Panc1 (cell line): ENCODE results near the gene C19orf81.
A peak's percentile ranks its signal among the peaks of the same experiment; 100 is the strongest.

ENCODE experiments used
- CTCF ChIP-seq: fragments of 450-650 bp; IDR thresholded peaks from 2 replicates; pipeline ENCODE4 v1.5.1; 2017; ENCODE audit warnings: mild to moderate bottlenecking
- POLR2AphosphoS5 ChIP-seq: IDR thresholded peaks from 2 replicates; pipeline ENCODE4 v1.6.1; 2012; ENCODE audit warnings: mild to moderate bottlenecking, low read depth, low read length, moderate library complexity
- REST ChIP-seq, 2 experiments: IDR thresholded peaks; 2 replicates each; pipeline ENCODE4 v1.6.1; 2011 to 2012; ENCODE audit warnings: low read depth in 2 of 2, control low read depth in 1 of 2, low read length in 1 of 2, mild to moderate bottlenecking in 1 of 2, moderate library complexity in 1 of 2; ENCODE audit not compliant: insufficient read depth in 1 of 2
- SIN3A ChIP-seq: IDR thresholded peaks from 2 replicates; pipeline ENCODE4 v1.6.1; 2012; ENCODE audit warnings: low read depth, mild to moderate bottlenecking, low read length, moderate library complexity, borderline replicate concordance; ENCODE audit not compliant: insufficient read depth
- TCF7L2 ChIP-seq: IDR thresholded peaks from 2 replicates; pipeline ENCODE4 v1.6.1; 2011; ENCODE audit warnings: mild to moderate bottlenecking, low read depth, low read length, inconsistent platforms

- TF ChIP-seq CTCF (peak; percentile 81), REST (IDR thresholded peaks at IDR 0.05; ENCODE audit: insufficient read depth in 1 of 2, low read depth in 2 of 2, low read length in 1 of 2) (no peak), TCF7L2 (no peak), POLR2AphosphoS5 (no peak), SIN3A (no peak)
Observed at GRCh38 chr19:50705422-50706019, 56.3 kb downstream of the C19orf81 start.
